ENCODE results near the gene TRIM7. TPM values are rescaled to one million over a fixed set of nuclear protein-coding genes. Genes with fewer than 3 reads are reported as not detected.
"Not testable (repeated sequence)": the region's sequence is repeated elsewhere in the genome, so short reads cannot be mapped to it uniquely, and the experiment has no call there.

Gene TRIM7
- total RNA-seq, 1 donor from 2014 or later, result 2.8 TPM

- DNase-seq (ENCODE audit: low read depth), result no peak
Observed at GRCh38 chr5:181212934-181213333, 7.9 kb upstream of the TRIM7 start.

GRCh38 chr5:181212080-181212479 is 7.1 kb upstream of the TRIM7 start:
- DNase-seq (ENCODE audit: low read depth), result no peak

- DNase-seq (ENCODE audit: low read depth), result no peak
Observed at GRCh38 chr5:181211208-181211607, 6.2 kb upstream of the TRIM7 start.

- DNase-seq (ENCODE audit: low read depth), result not testable (repeated sequence)
Observed at GRCh38 chr5:181210698-181211097, 5.7 kb upstream of the TRIM7 start.

GRCh38 chr5:181210148-181210547 is 5.2 kb upstream of the TRIM7 start:
- not testable (repeated sequence) for DNase-seq (ENCODE audit: low read depth)

GRCh38 chr5:181209006-181209405 is 4.0 kb upstream of the TRIM7 start:
- not testable (repeated sequence) for DNase-seq (ENCODE audit: low read depth)

GRCh38 chr5:181207960-181208253 is 2.9 kb upstream of the TRIM7 start:
- no peak for DNase-seq (ENCODE audit: low read depth)

- peak; percentile 87 for DNase-seq (ENCODE audit: low read depth)
Observed at GRCh38 chr5:181207214-181207959, 2.4 kb upstream of the TRIM7 start.

GRCh38 chr5:181205761-181206649 is 1.0 kb upstream of the TRIM7 start:
- no peak for DNase-seq (ENCODE audit: low read depth)

GRCh38 chr5:181204113-181204825 is 727 bp downstream of the TRIM7 start:
- no peak for DNase-seq (ENCODE audit: low read depth)

- no peak for DNase-seq (ENCODE audit: low read depth)
Observed at GRCh38 chr5:181203777-181204112, 1.3 kb downstream of the TRIM7 start.

GRCh38 chr5:181203093-181203711 is 1.8 kb downstream of the TRIM7 start:
- DNase-seq (ENCODE audit: low read depth), result no peak

- DNase-seq (ENCODE audit: low read depth), result no peak
Observed at GRCh38 chr5:181200816-181201215, 4.2 kb downstream of the TRIM7 start.

- no peak for DNase-seq (ENCODE audit: low read depth)
Observed at GRCh38 chr5:181199881-181200638, 4.9 kb downstream of the TRIM7 start.

GRCh38 chr5:181198905-181199519 is 6.0 kb downstream of the TRIM7 start:
- no peak for DNase-seq (ENCODE audit: low read depth)

GRCh38 chr5:181198106-181198685 is 6.8 kb downstream of the TRIM7 start:
- no peak for DNase-seq (ENCODE audit: low read depth)

GRCh38 chr5:181197326-181197951 is 7.6 kb downstream of the TRIM7 start:
- DNase-seq (ENCODE audit: low read depth), result no peak

GRCh38 chr5:181195249-181195761 is 9.7 kb downstream of the TRIM7 start:
- DNase-seq (ENCODE audit: low read depth), result no peak

- DNase-seq (ENCODE audit: low read depth), result no peak
Observed at GRCh38 chr5:181194489-181195248, 10.3 kb downstream of the TRIM7 start.
